ENCODE data around the gene AHCYL1.

Gene AHCYL1

GRCh38 chr1:109996476-109996875 lies 11.9 kb downstream of the AHCYL1 start:
- no peaks in the 10 kb centered on the region for H3K4me1 ChIP-seq (ENCODE audit: insufficient read depth, low read length)
- no peaks in the 10 kb centered on the region for H3K9me3 ChIP-seq (ENCODE audit: control insufficient read depth, insufficient read depth, low read length)
- H3K36me3 ChIP-seq (ENCODE audit: insufficient read depth, low read length): peaks cover 3% of the 10 kb centered on the region; the same call in 1 of the 2 replicates
- no peak overlapping the region for H3K9ac ChIP-seq (ENCODE audit: low read depth, low read length)

DNA sequence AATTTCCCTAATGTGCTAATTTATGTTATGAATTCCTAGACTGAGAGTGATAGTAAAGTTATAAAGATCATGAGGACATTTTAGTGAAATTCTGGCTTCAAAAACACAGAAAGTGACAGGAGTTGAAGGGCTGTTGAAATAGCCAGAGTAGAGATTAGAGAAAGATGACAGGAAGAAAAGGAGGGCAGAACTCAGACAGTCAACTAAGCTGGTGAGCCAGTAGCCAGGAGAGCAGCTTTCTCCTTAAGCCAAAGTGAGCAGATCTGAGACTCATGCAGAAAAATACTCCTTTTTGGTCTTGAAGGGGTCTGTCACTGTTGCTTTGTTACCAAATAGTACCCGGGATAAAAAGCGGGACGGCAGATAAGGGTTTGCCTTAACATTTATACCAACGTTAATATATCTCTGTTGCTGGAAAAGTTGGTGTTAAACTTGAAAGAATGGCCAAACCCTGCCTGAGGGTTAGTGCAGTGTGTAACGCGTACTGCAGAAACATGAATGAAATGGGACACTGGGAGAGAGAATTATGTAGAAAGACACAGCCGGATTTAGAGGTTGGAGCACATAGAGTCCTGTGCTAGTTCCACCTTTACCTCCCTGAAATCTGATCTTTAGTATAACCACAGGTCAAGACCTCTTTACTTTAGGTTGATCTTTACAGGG lies 12.8 kb downstream of the AHCYL1 start:
- Histone ChIP-seq H3K9ac (ENCODE audit: low read depth, low read length) (no peak overlapping the region), H3K9me3 (ENCODE audit: control insufficient read depth, insufficient read depth, low read length) (no peaks in the 10 kb centered on the region), H3K36me3 (ENCODE audit: insufficient read depth, low read length) (peaks cover 3% of the 10 kb centered on the region; the same call in 1 of the 2 replicates), H3K4me1 (ENCODE audit: insufficient read depth, low read length) (peaks cover 4% of the 10 kb centered on the region)

- Histone ChIP-seq H3K36me3 (ENCODE audit: insufficient read depth, low read length) (peaks cover 3% of the 10 kb centered on the region; the same call in 1 of the 2 replicates), H3K4me1 (ENCODE audit: insufficient read depth, low read length) (peaks cover 9% of the 10 kb centered on the region)
These were observed 13.3 kb downstream of the AHCYL1 start for GRCh38 chr1:109997867-109998229.

GRCh38 chr1:110002695-110003094 lies 18.1 kb downstream of the AHCYL1 start:
- Histone ChIP-seq H3K9me3 (ENCODE audit: control insufficient read depth, insufficient read depth, low read length) (no peaks in the 10 kb centered on the region), H3K9ac (ENCODE audit: low read depth, low read length) (no peak overlapping the region), H3K4me1 (ENCODE audit: insufficient read depth, low read length) (peaks cover 46% of the 10 kb centered on the region), H3K36me3 (ENCODE audit: insufficient read depth, low read length) (no peaks in the 10 kb centered on the region)

More at GRCh38 chr1:109997867-109998229, 13.3 kb downstream of the AHCYL1 start:
- H3K9ac ChIP-seq (ENCODE audit: low read depth, low read length): no peak overlapping the region
- no peaks in the 10 kb centered on the region for H3K9me3 ChIP-seq (ENCODE audit: control insufficient read depth, insufficient read depth, low read length)

DNA sequence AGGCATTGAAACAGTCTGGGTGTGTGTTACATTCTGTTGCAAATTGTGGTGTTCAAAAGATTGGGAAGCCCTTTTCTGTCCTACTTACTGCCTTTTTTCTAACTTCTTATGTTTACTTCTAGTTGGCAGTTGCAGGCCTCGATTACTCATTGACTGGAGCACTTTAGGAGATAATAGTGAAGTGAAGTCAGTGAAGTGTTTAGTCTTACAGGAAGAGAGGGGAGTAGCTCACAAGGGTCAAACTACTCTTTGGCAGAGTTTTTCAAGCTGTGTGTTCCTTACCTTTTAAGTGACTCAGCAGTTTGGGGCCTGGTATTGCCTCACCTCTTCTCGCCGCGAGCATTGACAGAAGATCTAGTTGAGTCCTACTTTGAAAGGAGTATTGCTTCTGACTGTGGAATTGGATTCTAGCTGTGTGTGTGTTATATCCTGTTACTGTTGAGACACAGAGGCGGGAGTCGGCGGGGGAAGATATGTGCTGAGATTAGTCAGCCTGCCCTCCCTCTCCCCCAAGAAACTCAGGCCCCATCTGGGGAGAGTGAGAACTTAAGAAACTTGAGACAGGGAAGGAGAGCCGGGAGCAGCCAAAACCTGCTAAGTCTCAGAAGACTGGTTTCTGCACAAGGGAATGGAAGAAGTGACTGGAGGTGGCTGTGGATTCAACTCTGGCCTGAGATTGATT lies 19.3 kb downstream of the AHCYL1 start:
- Histone ChIP-seq H3K9ac (ENCODE audit: low read depth, low read length) (peak overlapping the region; percentile 21), H3K36me3 (ENCODE audit: insufficient read depth, low read length) (no peaks in the 10 kb centered on the region; the same call in 1 of the 2 replicates)

DNA sequence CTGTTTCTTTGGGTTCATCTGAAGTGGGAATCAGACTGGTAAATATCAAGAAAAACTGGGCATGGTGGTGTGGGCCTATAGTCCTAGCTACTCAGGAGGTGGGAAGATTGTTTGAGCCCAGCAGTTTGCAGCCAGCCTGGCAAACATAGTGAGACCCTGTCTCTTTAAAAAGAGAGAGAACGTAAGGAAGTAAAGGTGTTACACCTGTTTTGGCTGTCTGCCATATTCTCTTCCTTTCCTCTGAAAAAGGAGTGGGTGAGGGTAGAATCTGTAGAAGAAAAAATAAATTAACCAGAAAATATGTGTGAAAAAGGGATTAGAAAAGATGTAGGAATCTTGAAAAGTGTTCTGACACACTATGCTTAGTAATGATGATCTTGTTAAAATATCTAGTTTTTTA lies 20.0 kb downstream of the AHCYL1 start:
- H3K36me3 ChIP-seq (ENCODE audit: insufficient read depth, low read length): no peaks in the 10 kb centered on the region; the same call in 1 of the 2 replicates
- peak overlapping the region; percentile 21; the same call in 1 of the 2 replicates for H3K9ac ChIP-seq (ENCODE audit: low read depth, low read length)
- H3K4me1 ChIP-seq (ENCODE audit: insufficient read depth, low read length): peaks cover 46% of the 10 kb centered on the region
- H3K9me3 ChIP-seq (ENCODE audit: control insufficient read depth, insufficient read depth, low read length): no peaks in the 10 kb centered on the region

More for the DNA sequence above, 19.3 kb downstream of the AHCYL1 start:
- H3K4me1 ChIP-seq (ENCODE audit: insufficient read depth, low read length): peaks cover 46% of the 10 kb centered on the region
- H3K9me3 ChIP-seq (ENCODE audit: control insufficient read depth, insufficient read depth, low read length): no peaks in the 10 kb centered on the region

- Histone ChIP-seq H3K9me3 (ENCODE audit: control insufficient read depth, insufficient read depth, low read length) (no peaks in the 10 kb centered on the region), H3K36me3 (ENCODE audit: insufficient read depth, low read length) (peaks cover 5% of the 10 kb centered on the region; the same call in 1 of the 2 replicates), H3K9ac (ENCODE audit: low read depth, low read length) (no peak overlapping the region), H3K4me1 (ENCODE audit: insufficient read depth, low read length) (peaks cover 46% of the 10 kb centered on the region)
These were observed 21.4 kb downstream of the AHCYL1 start for GRCh38 chr1:110005971-110006370.

- Histone ChIP-seq H3K4me1 (ENCODE audit: insufficient read depth, low read length) (peaks cover 46% of the 10 kb centered on the region), H3K9ac (ENCODE audit: low read depth, low read length) (no peak overlapping the region), H3K9me3 (ENCODE audit: control insufficient read depth, insufficient read depth, low read length) (no peaks in the 10 kb centered on the region), H3K36me3 (ENCODE audit: insufficient read depth, low read length) (peaks cover 6% of the 10 kb centered on the region; the same call in 1 of the 2 replicates)
These were observed 22.0 kb downstream of the AHCYL1 start for GRCh38 chr1:110006516-110006915.

DNA sequence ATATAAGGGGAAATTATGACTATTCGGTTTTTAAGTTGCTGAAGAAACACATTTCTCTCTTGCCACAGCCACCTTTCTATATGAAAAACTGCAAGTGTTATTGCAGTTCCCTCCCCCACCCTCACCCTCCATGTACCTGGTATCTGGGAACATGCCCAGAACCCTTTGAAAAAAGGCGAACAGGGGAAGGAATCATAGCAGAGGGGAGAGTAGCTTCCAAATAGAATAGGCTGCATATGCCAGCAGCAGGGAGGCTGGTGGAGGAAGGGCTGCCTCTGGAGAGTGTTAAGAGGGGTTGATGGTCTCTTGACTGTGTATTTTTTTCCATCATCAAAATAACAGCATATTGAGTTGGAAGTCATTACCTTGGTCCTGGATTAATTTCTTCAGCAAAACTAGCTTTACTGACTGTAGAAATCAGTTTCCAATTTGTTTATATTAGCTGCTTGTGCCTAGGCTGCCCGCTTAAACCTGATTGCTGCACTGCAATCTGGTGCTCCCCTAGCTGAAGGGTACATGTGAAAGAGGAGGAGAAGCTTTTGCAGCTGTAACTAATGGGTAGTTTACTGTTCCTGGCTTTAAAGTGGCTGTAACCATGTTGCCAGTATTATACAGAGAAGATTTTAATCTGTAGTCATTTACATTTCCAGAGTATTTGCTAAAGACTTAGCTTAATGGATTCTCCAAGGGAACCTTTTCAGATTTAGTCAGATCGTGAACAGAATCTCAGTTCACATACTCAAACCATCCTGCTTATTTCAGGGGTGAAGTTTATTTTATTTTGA lies 22.7 kb downstream of the AHCYL1 start:
- no peaks in the 10 kb centered on the region for H3K9me3 ChIP-seq (ENCODE audit: control insufficient read depth, insufficient read depth, low read length)
- peaks cover 43% of the 10 kb centered on the region for H3K4me1 ChIP-seq (ENCODE audit: insufficient read depth, low read length)
- H3K36me3 ChIP-seq (ENCODE audit: insufficient read depth, low read length): peaks cover 12% of the 10 kb centered on the region; the same call in 1 of the 2 replicates
- H3K9ac ChIP-seq (ENCODE audit: low read depth, low read length): no peak overlapping the region

DNA sequence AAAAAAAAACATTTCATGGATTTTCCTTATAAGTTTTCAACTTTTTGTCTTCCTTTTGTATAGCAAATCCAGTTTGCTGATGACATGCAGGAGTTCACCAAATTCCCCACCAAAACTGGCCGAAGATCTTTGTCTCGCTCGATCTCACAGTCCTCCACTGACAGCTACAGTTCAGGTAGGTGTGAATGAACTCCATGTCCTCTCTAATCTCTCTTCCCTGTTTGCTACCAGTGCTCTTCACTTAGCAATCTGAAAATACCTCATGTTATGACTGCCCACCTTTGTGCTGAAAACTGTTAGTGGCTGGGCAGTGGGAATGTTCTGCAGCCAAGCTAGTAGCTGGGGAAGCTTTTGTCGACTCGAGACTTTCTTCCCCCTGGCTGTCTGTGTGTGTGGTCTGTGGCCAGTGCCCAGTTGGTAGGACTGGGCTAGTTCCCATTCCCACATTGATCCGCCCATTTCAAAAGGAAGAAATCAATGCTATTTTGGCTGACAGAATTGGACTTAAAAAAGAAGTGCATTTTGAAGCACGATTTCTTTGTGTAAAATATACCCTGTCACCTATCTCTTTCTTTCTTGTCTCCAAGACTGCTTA lies 24.5 kb downstream of the AHCYL1 start:
- no peaks in the 10 kb centered on the region for H3K9me3 ChIP-seq (ENCODE audit: control insufficient read depth, insufficient read depth, low read length)
- H3K4me1 ChIP-seq (ENCODE audit: insufficient read depth, low read length): peaks cover 31% of the 10 kb centered on the region
- H3K36me3 ChIP-seq (ENCODE audit: insufficient read depth, low read length): peaks cover 18% of the 10 kb centered on the region
- no peak overlapping the region for H3K9ac ChIP-seq (ENCODE audit: low read depth, low read length)

DNA sequence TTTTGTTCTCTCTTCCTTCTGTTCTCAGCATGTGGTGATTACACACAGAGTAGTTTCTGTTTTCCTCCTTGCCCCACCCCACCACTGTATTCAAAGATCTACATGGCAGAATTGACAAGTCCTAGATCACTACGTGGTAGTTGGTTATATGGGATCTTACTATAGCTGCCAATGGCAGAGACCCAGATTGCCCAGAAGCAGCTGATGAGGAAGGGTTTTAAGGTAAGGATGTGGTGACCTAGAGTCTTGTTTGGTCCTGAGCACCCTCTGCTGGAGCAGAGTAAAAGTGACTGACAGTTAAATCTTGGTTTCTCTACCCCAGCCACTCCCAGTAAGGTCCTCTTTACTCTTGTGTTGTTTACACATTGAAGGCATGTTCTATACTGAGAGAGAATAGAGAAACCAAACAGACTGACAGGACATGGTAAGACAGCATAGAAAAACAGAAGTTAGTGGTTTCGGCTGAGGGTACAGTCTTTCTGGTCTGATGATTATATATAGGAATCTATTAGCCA lies 27.0 kb downstream of the AHCYL1 start:
- Histone ChIP-seq H3K9ac (ENCODE audit: low read depth, low read length) (no peak overlapping the region), H3K4me1 (ENCODE audit: insufficient read depth, low read length) (peaks cover 10% of the 10 kb centered on the region), H3K9me3 (ENCODE audit: control insufficient read depth, insufficient read depth, low read length) (no peaks in the 10 kb centered on the region), H3K36me3 (ENCODE audit: insufficient read depth, low read length) (peaks cover 37% of the 10 kb centered on the region)

- peaks cover 39% of the 10 kb centered on the region for H3K36me3 ChIP-seq (ENCODE audit: insufficient read depth, low read length)
- no peaks in the 10 kb centered on the region for H3K9me3 ChIP-seq (ENCODE audit: control insufficient read depth, insufficient read depth, low read length)
- H3K4me1 ChIP-seq (ENCODE audit: insufficient read depth, low read length): peaks cover 4% of the 10 kb centered on the region
- no peak overlapping the region for H3K9ac ChIP-seq (ENCODE audit: low read depth, low read length)
These were observed 27.7 kb downstream of the AHCYL1 start for GRCh38 chr1:110012100-110012780.

GRCh38 chr1:110017792-110018191 lies 33.2 kb downstream of the AHCYL1 start:
- Histone ChIP-seq H3K4me1 (ENCODE audit: insufficient read depth, low read length) (no peaks in the 10 kb centered on the region), H3K9me3 (ENCODE audit: control insufficient read depth, insufficient read depth, low read length) (no peaks in the 10 kb centered on the region), H3K9ac (ENCODE audit: low read depth, low read length) (no peak overlapping the region), H3K36me3 (ENCODE audit: insufficient read depth, low read length) (peaks cover 40% of the 10 kb centered on the region)

Data from ES-I3 (cell line).